ENCODE data around the gene COG5. TPM values are rescaled to one million over a fixed set of nuclear protein-coding genes. Genes with fewer than 3 reads are reported as not detected.

The COG5 gene
- total RNA-seq, 1 experiment from 2014 or later: 23.6 TPM

DNA sequence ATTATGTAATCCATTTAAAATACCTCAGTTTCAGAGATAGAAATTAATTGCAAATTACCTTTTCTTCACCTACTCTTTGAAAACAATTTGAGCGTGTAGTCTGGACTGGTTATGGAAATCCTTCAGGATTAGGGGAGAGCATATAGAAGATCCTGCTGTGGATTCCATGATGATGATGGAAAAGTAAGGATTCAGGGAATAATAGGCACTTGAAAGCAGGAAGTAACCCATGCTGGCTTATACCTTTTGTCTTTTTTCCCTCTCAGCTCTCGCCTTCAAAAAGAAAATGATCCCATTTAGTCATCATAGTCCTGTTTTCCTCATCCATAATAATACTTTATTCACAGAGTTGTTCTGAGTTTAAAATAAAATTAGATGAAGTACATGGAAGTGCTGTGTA is 390.5 kb downstream of the COG5 start:
- no peak for DNase-seq
- H3K4me1 Mint-ChIP-seq (ENCODE audit: low read depth, unreplicated experiment): peaks cover 23% of the 10 kb centered on the region
- no TSS peak for BruUV-seq (replicated peaks)
- H3K36me3 Mint-ChIP-seq (ENCODE audit: insufficient read depth, unreplicated experiment): peaks cover 23% of the 10 kb centered on the region
- no peaks in the 10 kb centered on the region for H3K9me3 Mint-ChIP-seq (ENCODE audit: low read depth, unreplicated experiment)
- intact Hi-C loops (cut with micrococcal nuclease; ENCODE audit: unreplicated experiment): no loop called here
- H3K27ac Mint-ChIP-seq (ENCODE audit: unreplicated experiment): no peak overlapping the region
- H3K27me3 Mint-ChIP-seq (ENCODE audit: unreplicated experiment): no peaks in the 10 kb centered on the region
- H3K4me3 Mint-ChIP-seq (ENCODE audit: low read depth, unreplicated experiment): no peak overlapping the region
- TF ChIP-seq, protein P1, sequence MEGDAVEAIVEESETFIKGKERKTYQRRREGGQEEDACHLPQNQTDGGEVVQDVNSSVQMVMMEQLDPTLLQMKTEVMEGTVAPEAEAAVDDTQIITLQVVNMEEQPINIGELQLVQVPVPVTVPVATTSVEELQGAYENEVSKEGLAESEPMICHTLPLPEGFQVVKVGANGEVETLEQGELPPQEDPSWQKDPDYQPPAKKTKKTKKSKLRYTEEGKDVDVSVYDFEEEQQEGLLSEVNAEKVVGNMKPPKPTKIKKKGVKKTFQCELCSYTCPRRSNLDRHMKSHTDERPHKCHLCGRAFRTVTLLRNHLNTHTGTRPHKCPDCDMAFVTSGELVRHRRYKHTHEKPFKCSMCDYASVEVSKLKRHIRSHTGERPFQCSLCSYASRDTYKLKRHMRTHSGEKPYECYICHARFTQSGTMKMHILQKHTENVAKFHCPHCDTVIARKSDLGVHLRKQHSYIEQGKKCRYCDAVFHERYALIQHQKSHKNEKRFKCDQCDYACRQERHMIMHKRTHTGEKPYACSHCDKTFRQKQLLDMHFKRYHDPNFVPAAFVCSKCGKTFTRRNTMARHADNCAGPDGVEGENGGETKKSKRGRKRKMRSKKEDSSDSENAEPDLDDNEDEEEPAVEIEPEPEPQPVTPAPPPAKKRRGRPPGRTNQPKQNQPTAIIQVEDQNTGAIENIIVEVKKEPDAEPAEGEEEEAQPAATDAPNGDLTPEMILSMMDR (IDR thresholded peaks at IDR 0.05; ENCODE audit: unreplicated experiment): no peak
- CTCF ChIA-PET: no interaction called here

DNA sequence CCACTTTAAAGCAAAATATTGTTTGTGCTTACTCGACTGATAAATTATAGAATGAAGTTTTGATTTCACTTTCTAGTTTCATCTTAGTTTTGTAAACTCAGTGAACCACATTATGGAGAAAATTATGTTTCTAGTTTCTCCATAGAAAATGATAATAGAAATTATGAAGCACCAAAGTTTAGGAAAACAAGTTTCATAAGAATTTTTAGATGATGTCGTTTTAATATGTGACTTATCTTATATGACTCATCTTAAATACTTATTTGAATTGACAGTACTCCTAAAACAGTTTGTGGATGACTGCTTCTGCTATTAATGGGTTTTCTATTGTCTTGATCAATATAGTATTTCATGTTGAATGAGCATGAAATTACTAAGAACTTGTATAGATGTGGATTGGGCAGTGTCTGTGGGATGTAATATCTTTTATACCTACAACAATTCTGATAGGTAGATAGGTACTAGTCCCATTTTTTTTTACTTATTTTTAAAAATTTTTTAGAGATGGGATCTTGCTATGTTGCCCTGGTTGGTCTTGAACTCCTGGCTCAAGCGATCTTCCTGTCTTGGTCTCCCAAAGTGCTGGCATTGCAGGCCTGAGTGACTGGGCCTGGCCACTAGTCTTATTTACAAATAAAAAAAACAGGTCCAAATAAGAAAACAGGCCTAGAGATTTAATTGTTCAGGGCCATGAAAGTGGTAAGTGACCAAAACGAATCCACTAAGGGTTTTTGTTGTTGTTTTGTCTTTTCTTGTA is 391.3 kb downstream of the COG5 start:
- H3K27ac Mint-ChIP-seq (ENCODE audit: unreplicated experiment): no peak overlapping the region
- H3K4me3 Mint-ChIP-seq (ENCODE audit: low read depth, unreplicated experiment): no peak overlapping the region
- H3K9me3 Mint-ChIP-seq (ENCODE audit: low read depth, unreplicated experiment): no peaks in the 10 kb centered on the region
- intact Hi-C loops (cut with micrococcal nuclease; ENCODE audit: unreplicated experiment): no loop called here
- TF ChIP-seq, protein P1 (IDR thresholded peaks at IDR 0.05; ENCODE audit: unreplicated experiment): no peak
- BruUV-seq (replicated peaks): TSS peak; percentile 3
- H3K27me3 Mint-ChIP-seq (ENCODE audit: unreplicated experiment): no peaks in the 10 kb centered on the region
- peaks cover 23% of the 10 kb centered on the region for H3K4me1 Mint-ChIP-seq (ENCODE audit: low read depth, unreplicated experiment)
- peaks cover 31% of the 10 kb centered on the region for H3K36me3 Mint-ChIP-seq (ENCODE audit: insufficient read depth, unreplicated experiment)
- CTCF ChIA-PET: no interaction called here
- DNase-seq: no peak

DNA sequence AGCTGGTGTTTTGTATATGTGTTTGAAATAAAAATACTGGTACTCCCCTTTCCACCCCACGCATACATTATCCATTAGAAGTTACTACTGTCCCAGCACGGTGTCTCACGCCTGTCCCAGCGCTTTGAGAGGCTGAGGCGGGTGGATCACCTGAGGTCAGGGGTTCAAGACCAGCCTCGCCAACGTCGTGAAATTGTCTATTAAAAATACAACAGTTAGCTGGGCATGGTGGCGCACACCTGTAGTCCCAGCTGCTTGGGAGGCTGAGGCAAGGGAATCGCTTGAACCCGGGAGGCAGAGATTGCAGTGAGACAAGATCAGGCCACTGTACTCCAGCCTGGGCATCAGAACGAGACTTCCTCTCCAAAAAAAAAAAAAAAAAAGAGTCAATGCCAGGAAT is 392.2 kb downstream of the COG5 start:
- no peak overlapping the region for H3K4me3 Mint-ChIP-seq (ENCODE audit: low read depth, unreplicated experiment)
- TF ChIP-seq, protein P1 (IDR thresholded peaks at IDR 0.05; ENCODE audit: unreplicated experiment): no peak
- DNase-seq: no peak
- H3K9me3 Mint-ChIP-seq (ENCODE audit: low read depth, unreplicated experiment): no peaks in the 10 kb centered on the region
- peaks cover 23% of the 10 kb centered on the region for H3K4me1 Mint-ChIP-seq (ENCODE audit: low read depth, unreplicated experiment)
- no peak overlapping the region for H3K27ac Mint-ChIP-seq (ENCODE audit: unreplicated experiment)
- CTCF ChIA-PET: interaction anchor here (0.7 kb wide), 1 partner anchor 22 kb away, joined by 7 read pairs; no protein-coding TSS in a partner anchor
- peaks cover 32% of the 10 kb centered on the region for H3K36me3 Mint-ChIP-seq (ENCODE audit: insufficient read depth, unreplicated experiment)
- intact Hi-C loops (cut with micrococcal nuclease; ENCODE audit: unreplicated experiment): no loop called here
- TSS peak; percentile 5 for BruUV-seq (replicated peaks)
- H3K27me3 Mint-ChIP-seq (ENCODE audit: unreplicated experiment): no peaks in the 10 kb centered on the region

DNA sequence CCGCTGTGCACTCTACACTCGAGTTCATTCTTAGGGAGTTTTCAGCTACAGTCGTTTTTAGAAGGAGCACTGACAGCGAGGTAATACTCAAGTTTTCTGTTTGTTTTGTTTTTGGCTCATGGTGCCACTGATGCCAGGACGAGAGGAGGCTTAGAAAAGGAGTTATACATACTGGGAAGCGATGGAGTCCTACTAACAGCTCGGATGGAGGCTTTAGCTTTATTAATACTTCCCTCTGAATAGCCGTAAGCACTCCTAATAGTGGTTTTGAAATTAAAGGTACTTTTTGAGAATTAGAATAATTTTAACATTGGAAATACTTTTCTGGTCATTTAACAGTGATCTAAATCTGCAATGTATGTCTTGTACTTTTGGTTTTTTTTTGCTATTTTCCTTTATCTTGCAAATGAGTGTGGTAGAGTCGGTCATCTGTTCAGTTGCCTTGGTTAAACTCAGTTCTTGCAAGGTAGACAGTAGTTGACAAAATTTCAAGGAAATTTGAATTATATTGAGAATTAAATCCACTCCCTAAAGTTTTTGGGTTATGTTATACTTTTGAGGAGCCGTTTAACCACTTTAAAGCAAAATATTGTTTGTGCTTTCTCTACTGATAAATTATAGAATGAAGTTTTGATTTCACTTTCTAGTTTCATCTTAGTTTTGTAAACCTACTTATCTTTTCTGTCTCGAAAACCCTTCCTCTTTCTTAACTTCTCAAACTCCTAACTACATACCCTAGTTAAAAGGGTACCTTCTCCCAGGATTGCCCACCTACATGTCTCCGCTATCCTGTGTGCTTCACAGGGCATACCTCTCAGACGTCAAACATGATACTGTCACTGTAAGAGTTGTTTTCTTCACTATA is 393.4 kb downstream of the COG5 start:
- DNase-seq: no peak

More for the DNA sequence above, 393.4 kb downstream of the COG5 start:
- CTCF ChIA-PET: interaction anchor here (0.7 to 1.0 kb wide), 2 partner anchors 10 to 859 kb away, joined by 3 to 5 read pairs; no protein-coding TSS in a partner anchor
- Mint-ChIP-seq H3K27me3 (ENCODE audit: unreplicated experiment) (no peaks in the 10 kb centered on the region), H3K36me3 (ENCODE audit: insufficient read depth, unreplicated experiment) (peaks cover 32% of the 10 kb centered on the region), H3K27ac (ENCODE audit: unreplicated experiment) (peak overlapping the region; percentile 98), H3K9me3 (ENCODE audit: low read depth, unreplicated experiment) (no peaks in the 10 kb centered on the region), H3K4me1 (ENCODE audit: low read depth, unreplicated experiment) (peaks cover 23% of the 10 kb centered on the region), H3K4me3 (ENCODE audit: low read depth, unreplicated experiment) (peak overlapping the region; percentile 90)
- TF ChIP-seq, protein P1 (IDR thresholded peaks at IDR 0.05; ENCODE audit: unreplicated experiment): no peak
- TSS peak; percentile 50 for BruUV-seq (replicated peaks)
- intact Hi-C loops (cut with micrococcal nuclease; ENCODE audit: unreplicated experiment): no loop called here

Measured in Calu3 (cell line).